GM13976 (cell line): ENCODE data around the gene PLIN4.

Source experiments
- DNase-seq: peaks from one replicate; pipeline ENCODE4 v3.0.0; 2012; ENCODE audit warnings: low spot score
- CTCF ChIP-seq: IDR thresholded peaks from 2 replicates; pipeline ENCODE4 v1.5.1; 2012; ENCODE audit warnings: borderline replicate concordance, mild to moderate bottlenecking; ENCODE audit not compliant: insufficient read depth; ENCODE audit errors: extremely low read depth, missing control alignments, control extremely low read depth
- in situ Hi-C: fragments of 300-500 bp; cut with MboI; formaldehyde crosslinking; loops from one replicate; pipeline ENCODE4 v1.12.0; 2022; ENCODE audit warnings: low sequenced_read_pairs, mixed read lengths, inconsistent platforms; ENCODE audit not compliant: unreplicated experiment

Gene PLIN4

GRCh38 chr19:4504891-4505569, 13.3 kb downstream of the PLIN4 start:
- in situ Hi-C loops: no loop called here
- no peak for TF ChIP-seq CTCF
- no peak for DNase-seq

GRCh38 chr19:4504297-4504701, 14.0 kb downstream of the PLIN4 start:
- no peak for TF ChIP-seq CTCF
- DNase-seq: no peak
- in situ Hi-C loops: no loop called here

GRCh38 chr19:4503825-4504170, 14.5 kb downstream of the PLIN4 start:
- no peak for TF ChIP-seq CTCF
- DNase-seq: no peak
- in situ Hi-C loops: no loop called here

GRCh38 chr19:4503132-4503824, 15.0 kb downstream of the PLIN4 start:
- DNase-seq: no peak
- no peak for TF ChIP-seq CTCF
- in situ Hi-C loops: no loop called here

- no peak for TF ChIP-seq CTCF
- DNase-seq: no peak
- in situ Hi-C loops: no loop called here
Measured at GRCh38 chr19:4502282-4503131, 15.8 kb downstream of the PLIN4 start.

- TF ChIP-seq CTCF: no peak
- no peak for DNase-seq
- in situ Hi-C loops: no loop called here
Measured at GRCh38 chr19:4501691-4502090, 16.6 kb downstream of the PLIN4 start.
